SKM-1 treated with dmso at 0.1 percent for 144 hours (cell line): Measurements from ENCODE around the gene PFDN5.
"Not testable (repeated sequence)": the region's sequence is repeated elsewhere in the genome, so short reads cannot be mapped to it uniquely, and the experiment has no call there.

Experiments
- DNase-seq: peaks from one replicate; lab custom pipeline; 2025; ENCODE audit not compliant: unreplicated experiment; lab: John Stamatoyannopoulos, UW

Gene PFDN5

GRCh38 chr12:53326460-53327185 lies 31.3 kb downstream of the PFDN5 start:
- no peak for DNase-seq

- no peak for DNase-seq
These were observed 32.2 kb downstream of the PFDN5 start for GRCh38 chr12:53327435-53328042.

- DNase-seq, result no peak
These were observed 32.7 kb downstream of the PFDN5 start for GRCh38 chr12:53328043-53328435.

DNA sequence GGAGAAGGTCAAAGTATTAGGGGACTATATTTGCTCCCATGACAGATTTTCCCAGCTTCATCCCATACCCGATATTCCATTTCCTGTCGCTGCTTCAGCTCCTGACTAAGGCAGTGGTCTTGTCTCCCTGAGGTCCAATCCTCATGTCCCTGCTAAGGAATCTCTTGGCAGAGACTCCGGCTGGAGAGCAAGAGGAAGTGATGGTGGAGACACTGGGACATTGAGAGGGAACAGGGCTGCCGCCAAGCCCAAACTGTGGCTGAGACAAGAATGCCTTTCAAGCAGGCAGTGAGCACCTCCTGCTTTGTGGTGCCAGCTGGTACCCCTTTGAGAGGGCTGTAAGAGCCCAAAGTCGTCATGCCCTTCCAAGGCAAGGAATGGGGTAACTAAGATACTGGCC lies 35.3 kb downstream of the PFDN5 start:
- DNase-seq, result no peak

DNA sequence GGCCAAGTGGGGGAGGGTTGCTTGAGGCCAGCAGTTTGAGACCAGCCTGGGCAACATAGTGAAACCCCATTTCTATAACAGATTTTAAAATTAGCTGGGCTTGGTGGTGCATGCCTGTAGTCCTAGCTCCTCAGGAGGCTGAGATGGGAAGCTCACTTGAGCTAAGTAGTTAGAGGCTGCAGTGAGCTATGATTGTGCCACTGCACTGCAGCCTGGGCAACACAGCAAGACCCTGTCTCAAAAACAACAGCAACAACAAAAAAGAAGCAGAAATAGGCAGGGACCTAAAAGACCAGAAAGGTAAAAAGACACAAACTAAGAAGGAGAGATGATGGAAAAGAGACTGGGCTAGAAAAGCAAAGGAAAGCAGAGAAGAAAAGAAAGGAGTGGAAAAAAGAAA lies 37.0 kb downstream of the PFDN5 start:
- DNase-seq, result not testable (repeated sequence)

DNA sequence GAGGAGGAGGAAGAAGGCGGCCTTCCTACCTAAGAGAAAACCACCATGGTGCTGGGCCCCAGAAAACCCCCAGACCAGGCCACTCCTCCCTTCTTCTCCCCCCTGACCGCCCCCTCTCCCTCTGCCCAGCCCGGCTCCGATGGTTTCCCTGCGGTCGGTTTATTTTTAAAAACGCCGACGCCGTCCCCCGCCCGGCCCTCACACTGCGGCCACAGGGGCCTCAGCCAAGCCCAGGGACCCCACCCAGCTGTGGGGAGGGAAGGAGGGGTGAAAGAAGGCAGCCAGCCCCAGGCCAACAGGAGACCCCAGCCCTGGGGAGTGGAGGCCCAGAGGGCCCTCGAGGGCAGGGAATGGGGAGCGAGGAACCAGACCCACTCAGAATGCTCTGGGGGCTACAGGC lies 37.4 kb downstream of the PFDN5 start:
- DNase-seq, result no peak

GRCh38 chr12:53333289-53333688 lies 37.9 kb downstream of the PFDN5 start:
- no peak for DNase-seq

DNA sequence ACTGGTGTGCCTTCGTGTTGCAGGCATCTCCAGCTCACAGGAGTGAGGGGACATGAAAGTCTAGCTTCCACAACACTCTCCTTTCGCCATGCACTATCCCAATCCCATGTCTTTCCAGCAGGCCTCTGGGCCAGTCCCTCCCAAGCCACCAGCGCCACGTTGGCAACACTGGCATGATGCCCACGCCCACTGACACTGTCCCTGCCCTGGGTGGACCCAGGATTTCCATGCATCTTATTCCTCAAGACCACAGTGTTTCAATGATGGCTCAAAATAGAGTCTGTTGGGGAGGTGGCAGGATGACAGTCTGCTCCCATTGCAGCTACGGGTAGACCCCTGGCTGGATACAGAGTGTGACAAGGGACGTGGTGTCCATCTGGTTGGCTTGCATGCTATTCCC lies 38.5 kb downstream of the PFDN5 start:
- DNase-seq, result no peak

DNA sequence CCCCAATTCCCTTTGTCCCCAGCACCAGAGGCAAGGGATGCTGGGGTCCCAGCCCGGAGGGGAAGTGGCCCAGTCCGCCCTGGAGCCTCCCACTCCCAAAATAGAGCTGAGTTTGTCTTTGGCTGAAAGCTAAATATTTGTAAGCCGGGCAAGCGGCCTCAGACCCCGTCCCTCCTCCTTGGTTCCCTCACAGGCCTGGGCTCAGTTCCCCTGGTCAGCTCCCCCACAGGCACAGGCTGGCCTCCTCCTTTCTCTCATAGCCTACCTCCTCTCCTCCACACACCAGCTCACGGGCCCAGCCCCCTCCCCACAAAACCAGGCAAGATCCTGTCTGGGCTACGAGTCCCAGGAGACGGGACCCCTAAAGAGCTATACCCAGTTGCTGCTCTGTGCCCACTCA lies 39.5 kb downstream of the PFDN5 start:
- DNase-seq, result no peak

GRCh38 chr12:53336181-53336681 lies 40.9 kb downstream of the PFDN5 start, which contains the start of gene SP7:
TSS of gene SP7 (minus strand) at chr12:53336354. CDS start at chr12:53335646, 708 bp downstream.
- DNase-seq, result peak; percentile 46

- DNase-seq, result no peak
These were observed 42.7 kb downstream of the PFDN5 start for GRCh38 chr12:53338017-53338416.

DNA sequence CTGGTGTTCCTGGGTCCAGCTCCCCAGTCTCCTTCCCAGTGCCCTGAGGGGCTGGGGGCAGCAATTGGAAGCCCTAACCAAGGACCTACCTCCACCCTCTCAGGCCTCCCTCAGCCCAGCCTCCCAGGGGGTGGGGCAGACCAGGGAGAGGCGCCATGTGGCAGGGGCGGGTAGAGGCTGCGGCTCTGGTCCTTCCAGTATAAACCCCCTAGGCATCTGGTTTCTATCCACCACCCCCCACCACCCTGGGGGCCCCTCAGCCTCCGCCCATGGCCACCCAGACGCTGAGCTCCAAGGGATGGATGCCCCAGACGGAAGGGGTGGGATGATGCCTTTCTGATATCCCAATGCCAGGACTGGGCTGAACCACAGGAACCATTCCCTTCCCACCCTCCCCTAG lies 43.6 kb downstream of the PFDN5 start:
- no peak for DNase-seq

DNA sequence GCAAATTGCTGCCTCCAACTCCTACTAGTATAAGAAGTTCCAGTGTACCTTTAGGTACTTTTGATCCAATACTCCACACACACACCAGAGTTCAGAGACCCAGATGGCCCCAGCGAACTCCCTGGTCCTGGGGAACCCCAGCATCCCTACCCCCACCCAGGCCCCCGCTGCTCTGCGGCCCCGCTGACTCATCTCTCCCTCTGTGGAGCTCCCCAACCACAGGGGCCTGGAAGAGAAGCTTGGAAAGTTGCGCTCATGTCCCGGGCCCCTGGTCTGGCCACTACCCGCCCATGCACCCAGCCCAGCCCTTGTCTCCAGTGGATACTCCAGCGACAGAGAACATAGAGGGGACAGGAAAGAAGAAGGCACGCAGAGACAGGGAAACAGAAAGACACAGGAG lies 45.1 kb downstream of the PFDN5 start:
- DNase-seq, result no peak

- no peak for DNase-seq
These were observed 48.1 kb downstream of the PFDN5 start for GRCh38 chr12:53343449-53343848.

GRCh38 chr12:53343969-53344368 lies 48.6 kb downstream of the PFDN5 start:
- DNase-seq, result no peak

- no peak for DNase-seq
These were observed 49.1 kb downstream of the PFDN5 start for GRCh38 chr12:53344487-53344823.

- peak; percentile 18 for DNase-seq
These were observed 49.6 kb downstream of the PFDN5 start for GRCh38 chr12:53344824-53345485.

- no peak for DNase-seq
These were observed 50.3 kb downstream of the PFDN5 start for GRCh38 chr12:53345486-53346188.

DNA sequence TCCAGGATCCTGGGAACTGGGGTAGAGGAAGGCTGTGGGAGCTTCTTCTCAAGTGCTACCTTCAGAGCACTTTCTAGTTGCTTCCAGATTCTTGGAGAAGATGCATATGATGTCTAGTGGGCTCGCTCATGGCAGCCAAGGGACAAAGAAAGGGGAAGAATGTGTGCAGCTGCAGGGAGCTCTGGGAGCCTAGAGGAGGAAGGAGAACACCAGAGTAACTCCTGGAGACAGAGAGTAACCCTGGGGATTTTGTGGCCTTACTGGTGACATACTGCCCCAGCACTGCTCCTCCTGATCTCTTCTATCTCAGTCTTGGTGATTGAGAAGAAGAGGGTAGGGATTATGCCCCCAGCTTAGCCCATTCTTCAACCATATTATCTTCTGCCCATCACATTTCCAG lies 51.1 kb downstream of the PFDN5 start:
- DNase-seq, result no peak

DNA sequence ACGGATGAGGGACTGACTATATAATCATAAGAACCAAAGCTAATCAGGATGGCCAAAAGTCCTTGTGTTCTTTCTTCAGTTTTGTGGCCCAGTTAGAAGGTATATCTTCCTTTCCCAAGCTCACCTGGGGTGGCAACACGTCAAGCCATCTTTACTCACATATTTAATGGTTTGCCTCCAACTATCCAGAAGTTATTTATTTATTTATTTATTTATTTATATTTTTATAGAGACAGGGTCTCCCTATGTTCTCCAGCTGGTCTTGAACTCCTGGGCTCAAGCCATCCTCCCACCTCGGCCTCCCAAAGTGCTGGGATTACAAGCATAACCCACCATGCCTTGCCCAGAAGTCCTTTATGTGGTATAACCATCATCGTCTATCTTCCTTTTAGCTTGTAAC lies 52.6 kb downstream of the PFDN5 start:
- DNase-seq, result no peak
